Measurements from ENCODE around the gene TMEM259.

TMEM259 gene

GRCh38 chr19:960601-960938, 60.4 kb downstream of the TMEM259 start:
- no peak for DNase-seq (ENCODE audit: low spot score)

- DNase-seq (ENCODE audit: low spot score): no peak
These were observed 60.9 kb downstream of the TMEM259 start for GRCh38 chr19:960020-960419.

Measured in SW480 (cell line).